Ovary (tissue), 3 donors: ENCODE measurements around the gene RAB22A.

Experiments used
- CTCF ChIP-seq, 3 donors: fragments of 450-650 bp in 2 of 3; fragments of 200-600 bp in 1 of 3; IDR thresholded peaks; one replicate each; pipeline versions ENCODE4 v1.5.1 to v1.8.0; 2016 to 2022; ENCODE audit warnings: antibody characterized with exemption in 3 of 3, mild to moderate bottlenecking in 1 of 3
- EP300 ChIP-seq: sonication (generic); formaldehyde crosslinking; IDR thresholded peaks from one replicate; pipeline ENCODE4 v1.6.1; 2017; ENCODE audit warnings: antibody characterized with exemption
- donor health status: DM: no; HTN: no; CAD: no.

- no peak for TF ChIP-seq CTCF (IDR thresholded peaks at IDR 0.05)
- no peak for TF ChIP-seq EP300
Measured at GRCh38 chr20:58408603-58409246, 99.2 kb downstream of the RAB22A start.
